IMR-90 (cell line): Measurements from ENCODE around the gene CHRM5. TPM values are rescaled to one million over a fixed set of nuclear protein-coding genes. Genes with fewer than 3 reads are reported as not detected.

ENCODE experiments used
- ATAC-seq: fragments of 200-7000 bp; cut with Tn5 transposase; 2 replicates; pipeline ENCODE4 v1.9.1; 2020; ENCODE audit warnings: low read depth, mild to moderate bottlenecking, moderate library complexity
- BruUV-seq: library from RNA; stranded (reverse); fragments of 400-500 nt; replicated peaks from 2 replicates; lab custom pipeline; 2021; lab: Mats Ljungman, UMichigan
- CTCF ChIA-PET: fragments of 300-600 bp; formaldehyde crosslinking; extraction: SDS; loops from one replicate; lab custom pipeline; 2021; ENCODE audit warnings: antibody characterized with exemption; lab: Yijun Ruan, JAX
- POLR2A ChIA-PET: fragments of 300-600 bp; sonication (Branson Sonifier 250); formaldehyde crosslinking; loops from one replicate; lab custom pipeline; 2022; ENCODE audit warnings: antibody characterized with exemption; ENCODE audit not compliant: unreplicated experiment; lab: Charles Lee
- DNase-seq: peaks from one replicate; pipeline ENCODE4 v3.0.0; 2013
- H2AFZ ChIP-seq: replicated peaks from 2 replicates; pipeline ENCODE3; 2013; ENCODE audit warnings: low read length, mild to moderate bottlenecking; ENCODE audit not compliant: poor library complexity
- H2AK5ac ChIP-seq: 2 replicates; pipeline ENCODE4 v1.6.1; 2013; ENCODE audit warnings: low read depth, low read length, inconsistent platforms
- H2AK9ac ChIP-seq: replicated peaks from 2 replicates; pipeline ENCODE3; 2013; ENCODE audit warnings: mild to moderate bottlenecking, low read depth, low read length, moderate library complexity; ENCODE audit not compliant: poor library complexity
- H2BK120ac ChIP-seq: 2 replicates; pipeline ENCODE4 v1.6.1; 2013; ENCODE audit warnings: low read depth, low read length, inconsistent platforms
- H2BK15ac ChIP-seq: 3 replicates; pipeline ENCODE4 v1.6.1; 2013; ENCODE audit warnings: low read depth, low read length, inconsistent platforms
- H2BK20ac ChIP-seq: 2 replicates; pipeline ENCODE4 v1.6.1; 2013; ENCODE audit warnings: low read depth, mild to moderate bottlenecking, inconsistent platforms, low read length, moderate library complexity
- H2BK5ac ChIP-seq: 2 replicates; pipeline ENCODE4 v1.6.1; 2013; ENCODE audit warnings: mild to moderate bottlenecking, low read depth, low read length, inconsistent platforms; ENCODE audit not compliant: poor library complexity, severe bottlenecking
- H3K14ac ChIP-seq: replicated peaks from 2 replicates; pipeline ENCODE4 v1.6.1; 2013; ENCODE audit warnings: low read depth, low read length, inconsistent platforms
- H3K18ac ChIP-seq: 2 replicates; pipeline ENCODE4 v1.6.1; 2013; ENCODE audit warnings: low read depth, low read length, control low read depth
- H3K23ac ChIP-seq: 2 replicates; pipeline ENCODE4 v1.6.1; 2013; ENCODE audit warnings: low read depth, low read length, inconsistent platforms
- H3K27ac ChIP-seq: 2 replicates; pipeline ENCODE4 v1.5.1; 2013; ENCODE audit warnings: mild to moderate bottlenecking, control low read depth, low read length; ENCODE audit not compliant: insufficient read depth
- H3K27me3 ChIP-seq: 2 replicates; pipeline ENCODE4 v1.6.1; 2013; ENCODE audit warnings: low read length; ENCODE audit not compliant: control insufficient read depth, insufficient read depth
- H3K36me3 ChIP-seq: 2 replicates; pipeline ENCODE4 v1.6.1; 2013; ENCODE audit warnings: low read length, mixed read lengths; ENCODE audit not compliant: control insufficient read depth, insufficient read depth
- H3K4ac ChIP-seq: 2 replicates; pipeline ENCODE4 v1.6.1; 2013; ENCODE audit warnings: low read depth, low read length, inconsistent platforms
- H3K4me1 ChIP-seq: 2 replicates; pipeline ENCODE4 v1.6.1; 2013; ENCODE audit warnings: low read length, mixed read lengths; ENCODE audit not compliant: control insufficient read depth, insufficient read depth
- H3K4me2 ChIP-seq: 2 replicates; pipeline ENCODE4 v1.6.1; 2013; ENCODE audit warnings: low read depth, mild to moderate bottlenecking, control low read depth, low read length, moderate library complexity
- H3K4me3 ChIP-seq: 2 replicates; pipeline ENCODE4 v1.5.1; 2013; ENCODE audit warnings: low read depth, mild to moderate bottlenecking, control low read depth, low read length, moderate library complexity; ENCODE audit not compliant: insufficient read depth
- H3K56ac ChIP-seq: 2 replicates; pipeline ENCODE4 v1.6.1; 2013; ENCODE audit warnings: low read length, inconsistent platforms; ENCODE audit not compliant: insufficient read depth; ENCODE audit errors: extremely low read depth
- H3K79me1 ChIP-seq, 2 experiments: 2 replicates each; pipeline ENCODE4 v1.6.1; 2013; ENCODE audit warnings: low read length in 2 of 2, inconsistent platforms in 1 of 2, low read depth in 1 of 2
- H3K9ac ChIP-seq: 2 replicates; pipeline ENCODE4 v1.6.1; 2013; ENCODE audit warnings: low read depth, low read length, control low read depth
- H3K9me1 ChIP-seq: 2 replicates; pipeline ENCODE4 v1.6.1; 2013; ENCODE audit warnings: low read length, inconsistent platforms; ENCODE audit not compliant: insufficient read depth
- H3K9me3 ChIP-seq: 2 replicates; pipeline ENCODE4 v1.6.1; 2013; ENCODE audit warnings: low read length; ENCODE audit not compliant: control insufficient read depth, insufficient read depth
- H4K20me1 ChIP-seq: 2 replicates; pipeline ENCODE4 v1.6.1; 2013; ENCODE audit warnings: low read length, inconsistent platforms; ENCODE audit not compliant: insufficient read depth
- H4K5ac ChIP-seq: 2 replicates; pipeline ENCODE4 v1.6.1; 2013; ENCODE audit warnings: mild to moderate bottlenecking, low read depth, low read length, control low read depth
- H4K8ac ChIP-seq, 2 experiments: 2 replicates each; pipeline ENCODE4 v1.6.1; 2013; ENCODE audit warnings: low read depth in 2 of 2, low read length in 2 of 2, control low read depth in 1 of 2, inconsistent platforms in 1 of 2
- H4K91ac ChIP-seq: 2 replicates; pipeline ENCODE4 v1.6.1; 2013; ENCODE audit warnings: low read depth, low read length, inconsistent platforms; ENCODE audit not compliant: insufficient read depth
- CEBPB ChIP-seq: IDR thresholded peaks from 2 replicates; pipeline ENCODE4 v1.6.1; 2012; ENCODE audit warnings: low read depth, low read length, improper control_type of control experiment
- CHD1 ChIP-seq: IDR thresholded peaks from 2 replicates; pipeline ENCODE4 v1.6.1; 2012; ENCODE audit warnings: low read depth, low read length, improper control_type of control experiment
- ELK1 ChIP-seq: fragments of 150-350 bp; IDR thresholded peaks from 2 replicates; pipeline ENCODE4 v1.6.1; 2016; ENCODE audit warnings: low read depth, mild to moderate bottlenecking, low read length, moderate library complexity, borderline replicate concordance
- FOS ChIP-seq: fragments of 150-350 bp; IDR thresholded peaks from 2 replicates; pipeline ENCODE4 v1.6.1; 2016; ENCODE audit warnings: low read depth, low read length
- MAFK ChIP-seq: IDR thresholded peaks from 2 replicates; pipeline ENCODE4 v1.6.1; 2012; ENCODE audit warnings: low read depth, low read length, improper control_type of control experiment
- MAZ ChIP-seq: IDR thresholded peaks from 2 replicates; pipeline ENCODE4 v1.6.1; 2012; ENCODE audit warnings: low read depth, mild to moderate bottlenecking, low read length, improper control_type of control experiment, moderate library complexity, borderline replicate concordance
- POLR2A ChIP-seq: IDR thresholded peaks from 2 replicates; pipeline ENCODE4 v1.6.1; 2012; ENCODE audit warnings: mild to moderate bottlenecking, low read depth, low read length
- RAD21 ChIP-seq: IDR thresholded peaks from 2 replicates; pipeline ENCODE4 v1.6.1; 2012; ENCODE audit warnings: low read length, improper control_type of control experiment
- RFX5 ChIP-seq: IDR thresholded peaks from 2 replicates; pipeline ENCODE4 v1.8.0; 2012; ENCODE audit warnings: low read depth, mild to moderate bottlenecking, low read length, moderate library complexity
- SMC3 ChIP-seq: fragments of 150-350 bp; IDR thresholded peaks from 2 replicates; pipeline ENCODE4 v1.6.1; 2016; ENCODE audit warnings: low read depth, mild to moderate bottlenecking, antibody characterized with exemption, low read length, moderate library complexity
- WGBS, 2 experiments: methylation state at CpG; one replicate each; pipeline versions ENCODE4 v1.1.5 to v1.1.7; 2013; ENCODE audit warnings: missing lambda C conversion rate in 2 of 2; ENCODE audit not compliant: insufficient read length in 1 of 2; ENCODE audit errors: extremely low coverage in 2 of 2; 5-methylcytosine and 5-hydroxymethylcytosine counted together
- dilution Hi-C: fragments of 300-500 bp; cut with HindIII; formaldehyde crosslinking; loops from one replicate; pipeline ENCODE4 v1.14.3; 2018; ENCODE audit warnings: low sequenced_read_pairs; ENCODE audit not compliant: unreplicated experiment
- in situ Hi-C: fragments of 300-500 bp; cut with MboI; formaldehyde crosslinking; loops from 3 replicates; pipeline ENCODE4 v1.14.3; 2019; ENCODE audit warnings: low sequenced_read_pairs, inconsistent platforms, mixed read lengths
- intact Hi-C: fragments of 100-400 bp; cut with micrococcal nuclease; formaldehyde crosslinking; loops from 2 replicates; pipeline ENCODE4 v1.10.0; 2022
- polyA plus RNA-seq, 3 experiments: library from polyadenylated mRNA; depleted of rRNA; stranded (reverse); fragments of >200 nt; gene quantifications; 2 replicates each; pipeline ENCODE4 v1.2.3, GENCODE V29; 2012; ENCODE audit warnings: low replicate concordance in 1 of 3
- total RNA-seq: library from RNA; depleted of rRNA; stranded (reverse); fragments of >200 nt; gene quantifications from 2 replicates; pipeline ENCODE4 v1.2.3, GENCODE V29; 2012
- TF ChIP-seq, protein P1 (sequence below): conservative IDR thresholded peaks from 2 replicates; pipeline ENCODE4 v1.5.1; 2012; ENCODE audit warnings: mild to moderate bottlenecking, low read depth, low read length, improper control_type of control experiment

CHRM5 gene
- total and polyA plus RNA-seq, 2 of the 4 experiments (the other 2 are of a cell fraction) = under 0.01 to 0.03 TPM

DNA sequence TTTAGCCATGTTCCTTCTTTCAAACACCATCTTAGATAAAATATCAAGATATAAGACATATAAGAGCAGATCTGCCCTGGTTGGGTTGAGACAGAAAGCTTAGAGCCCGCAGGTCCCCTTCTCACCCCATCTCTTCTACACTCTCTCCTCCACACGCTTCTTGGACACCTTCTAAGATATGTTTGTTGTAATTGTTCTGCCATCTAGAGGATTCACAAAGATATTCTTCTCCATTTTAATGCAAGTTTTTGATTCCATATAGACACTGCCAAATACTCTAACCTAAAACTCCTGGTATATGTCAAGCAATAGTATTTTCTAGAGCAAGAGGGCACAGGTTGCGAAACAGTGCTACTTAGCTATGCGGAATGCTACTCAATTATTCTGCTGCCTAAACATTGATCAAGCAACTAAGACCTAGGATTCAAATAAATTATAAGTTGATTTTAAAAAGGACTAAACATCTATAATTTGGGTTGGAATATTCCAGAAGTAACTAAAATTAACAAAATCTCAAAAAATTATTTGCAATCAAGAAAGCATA is 6.8 kb downstream of the CHRM5 start:
- Histone ChIP-seq H3K4me2 (no peak overlapping the region), H3K27me3 (no peaks in the 10 kb centered on the region), H3K4me3 (no peak overlapping the region), H2AK9ac (no peak overlapping the region), H3K9me3 (no peaks in the 10 kb centered on the region), H3K9ac (no peak overlapping the region), H2BK20ac (no peak overlapping the region), H3K36me3 (no peaks in the 10 kb centered on the region), H3K56ac (no peak overlapping the region), H3K18ac (no peak overlapping the region), H3K23ac (no peak overlapping the region), H4K5ac (no peak overlapping the region), H3K27ac (no peak overlapping the region), H4K20me1 (no peaks in the 10 kb centered on the region), H3K4ac (no peak overlapping the region), H4K8ac (no peak overlapping the region), H2BK5ac (no peak overlapping the region), H3K9me1 (peaks cover under 1% of the 10 kb centered on the region), H2AK5ac (no peak overlapping the region), H3K4me1 (no peaks in the 10 kb centered on the region), H3K79me1 (peaks cover under 1 to 6% of the 10 kb centered on the region in 2 experiments; a peak in 2 of 4 replicates), H2AFZ (no peak overlapping the region), H3K14ac (no peak overlapping the region), H4K91ac (no peak overlapping the region), H2BK120ac (no peak overlapping the region), H2BK15ac (no peak overlapping the region)
- no CpG with 5 or more reads among the region's 4 CpGs for WGBS, 2 experiments
- POLR2A ChIA-PET = no interaction called here
- dilution Hi-C loops = no loop called here
- no peak for DNase-seq
- BruUV-seq = no TSS peak
- in situ Hi-C loops = no loop called here
- TF ChIP-seq RAD21 = no peak; the same call in 1 of the 2 replicates
- TF ChIP-seq RFX5 = no peak
- no peak for TF ChIP-seq MAZ
- TF ChIP-seq CHD1 = no peak
- TF ChIP-seq CEBPB = peak; percentile 78
- no peak for TF ChIP-seq FOS
- TF ChIP-seq SMC3 = no peak
- TF ChIP-seq MAFK = no peak
- TF ChIP-seq POLR2A = no peak
- no peak for TF ChIP-seq ELK1
- TF ChIP-seq, protein P1, sequence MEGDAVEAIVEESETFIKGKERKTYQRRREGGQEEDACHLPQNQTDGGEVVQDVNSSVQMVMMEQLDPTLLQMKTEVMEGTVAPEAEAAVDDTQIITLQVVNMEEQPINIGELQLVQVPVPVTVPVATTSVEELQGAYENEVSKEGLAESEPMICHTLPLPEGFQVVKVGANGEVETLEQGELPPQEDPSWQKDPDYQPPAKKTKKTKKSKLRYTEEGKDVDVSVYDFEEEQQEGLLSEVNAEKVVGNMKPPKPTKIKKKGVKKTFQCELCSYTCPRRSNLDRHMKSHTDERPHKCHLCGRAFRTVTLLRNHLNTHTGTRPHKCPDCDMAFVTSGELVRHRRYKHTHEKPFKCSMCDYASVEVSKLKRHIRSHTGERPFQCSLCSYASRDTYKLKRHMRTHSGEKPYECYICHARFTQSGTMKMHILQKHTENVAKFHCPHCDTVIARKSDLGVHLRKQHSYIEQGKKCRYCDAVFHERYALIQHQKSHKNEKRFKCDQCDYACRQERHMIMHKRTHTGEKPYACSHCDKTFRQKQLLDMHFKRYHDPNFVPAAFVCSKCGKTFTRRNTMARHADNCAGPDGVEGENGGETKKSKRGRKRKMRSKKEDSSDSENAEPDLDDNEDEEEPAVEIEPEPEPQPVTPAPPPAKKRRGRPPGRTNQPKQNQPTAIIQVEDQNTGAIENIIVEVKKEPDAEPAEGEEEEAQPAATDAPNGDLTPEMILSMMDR = peak; percentile 21
- ATAC-seq = peak; percentile 42
- CTCF ChIA-PET = interaction anchor here (0.7 to 1.3 kb wide), 2 partner anchors 90 to 239 kb away, joined by 3 read pairs; no protein-coding TSS in a partner anchor
- intact Hi-C loops = no loop called here
